Stimulated activated naive CD8-positive, alpha-beta T cell treated with anti-CD3 and anti-CD28 coated beads, Interleukin-15, amount 100 ng/mL, for 72 hours (primary cell): ENCODE results near the gene TMED5.

Experiments
- ATAC-seq: fragments of 150-1000 bp; cut with Tn5 transposase; 2 replicates; pipeline ENCODE4 v1.10.0; 2021; ENCODE audit warnings: mild to moderate bottlenecking, moderate library complexity
- DNase-seq, 2 donors: peaks; one replicate each; pipeline ENCODE4 v3.0.0; 2021 to 2022
- H3K27ac Mint-ChIP-seq, 2 donors: one replicate each; pipeline ENCODE4 v1.8.0; 2022; ENCODE audit warnings: mild to moderate bottlenecking in 2 of 2, mixed read lengths in 2 of 2, moderate library complexity in 2 of 2
- H3K27me3 Mint-ChIP-seq: one replicate; pipeline ENCODE4 v1.8.0; 2022; ENCODE audit warnings: mixed read lengths
- H3K4me1 Mint-ChIP-seq: one replicate; pipeline ENCODE4 v1.8.0; 2022; ENCODE audit warnings: mild to moderate bottlenecking, mixed read lengths
- H3K4me3 Mint-ChIP-seq, 2 donors: one replicate each; pipeline ENCODE4 v1.8.0; 2022; ENCODE audit warnings: mild to moderate bottlenecking in 2 of 2, mixed read lengths in 2 of 2, moderate library complexity in 1 of 2
- H3K9me3 Mint-ChIP-seq, 2 donors: one replicate each; pipeline ENCODE4 v1.8.0; 2022; ENCODE audit warnings: mixed read lengths in 2 of 2

Gene TMED5

DNA sequence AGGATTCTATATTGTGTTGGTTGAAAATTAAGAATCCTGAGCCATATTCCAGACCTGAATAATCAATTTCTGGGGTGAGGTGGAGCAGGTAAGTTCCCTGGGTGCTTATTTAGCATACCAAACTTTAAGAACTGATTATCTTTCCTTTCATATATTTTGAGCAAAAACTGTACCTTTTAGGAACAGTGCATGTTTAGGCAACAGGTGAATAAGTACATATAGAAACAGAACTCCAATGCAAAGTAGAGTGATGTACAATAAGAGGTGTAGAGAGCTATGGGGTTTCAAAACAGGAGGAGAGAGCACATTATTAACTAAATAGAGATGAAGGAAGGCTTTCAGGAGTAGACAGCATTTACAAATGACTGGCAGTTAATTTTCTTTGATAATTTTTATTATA is 28.7 kb downstream of the TMED5 start:
- Mint-ChIP-seq H3K27me3 (no peaks in the 10 kb centered on the region), H3K4me3 (no peak overlapping the region), H3K4me1 (peaks cover 18% of the 10 kb centered on the region), H3K9me3 (no peaks in the 10 kb centered on the region), H3K27ac (peak overlapping the region in 1 of 2 donors; percentile 29)
- ATAC-seq (no peak), DNase-seq (no peak)

DNA sequence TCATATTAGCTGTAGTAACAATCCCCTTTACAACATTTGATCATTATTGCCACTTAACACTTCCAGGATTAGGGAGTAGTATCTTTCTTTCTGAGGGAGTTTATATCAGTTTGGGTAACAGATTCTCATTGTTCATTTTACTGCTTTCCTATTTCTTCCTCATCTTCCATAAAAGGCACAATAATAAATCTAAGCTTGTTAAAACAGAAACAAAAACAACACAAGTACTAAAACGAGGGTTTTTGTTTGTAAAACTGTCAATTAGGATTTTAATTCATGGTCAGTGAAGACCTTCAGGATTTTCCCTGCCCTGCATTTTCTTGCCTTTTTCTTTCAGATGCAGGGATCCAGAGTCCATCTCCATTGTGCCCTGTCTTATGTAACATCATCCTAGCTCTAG is 29.5 kb downstream of the TMED5 start:
- ATAC-seq (no peak), DNase-seq (no peak)
- no peaks in the 10 kb centered on the region for H3K9me3 Mint-ChIP-seq
- H3K27ac Mint-ChIP-seq = peak overlapping the region in 1 of 2 donors; percentile 45
- no peaks in the 10 kb centered on the region for H3K27me3 Mint-ChIP-seq
- H3K4me1 Mint-ChIP-seq = peaks cover 18% of the 10 kb centered on the region
- no peak overlapping the region for H3K4me3 Mint-ChIP-seq

DNA sequence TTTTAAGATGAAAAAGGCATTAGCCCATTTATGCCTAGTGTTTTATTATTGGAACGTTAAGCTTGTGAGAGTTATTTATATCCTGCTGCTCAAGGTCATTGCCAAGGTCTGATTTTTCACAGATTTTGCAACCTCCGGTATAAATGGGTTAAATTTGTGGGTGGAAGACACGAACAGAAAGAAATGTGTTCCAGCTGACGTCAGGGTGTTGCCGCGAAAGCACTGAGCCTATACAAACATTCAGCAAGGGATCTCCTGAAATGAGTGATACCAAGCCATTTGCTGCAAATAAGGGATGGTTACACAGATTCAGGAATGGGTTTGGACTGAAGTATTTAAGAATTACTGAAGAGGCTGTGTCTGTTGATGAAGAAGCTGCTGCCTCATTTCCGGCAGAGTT is 32.2 kb downstream of the TMED5 start:
- H3K9me3 Mint-ChIP-seq = no peaks in the 10 kb centered on the region
- no peak overlapping the region for H3K27ac Mint-ChIP-seq
- peaks cover 6% of the 10 kb centered on the region for H3K4me1 Mint-ChIP-seq
- DNase-seq = no peak
- no peak for ATAC-seq
- H3K4me3 Mint-ChIP-seq = no peak overlapping the region
- no peaks in the 10 kb centered on the region for H3K27me3 Mint-ChIP-seq

DNA sequence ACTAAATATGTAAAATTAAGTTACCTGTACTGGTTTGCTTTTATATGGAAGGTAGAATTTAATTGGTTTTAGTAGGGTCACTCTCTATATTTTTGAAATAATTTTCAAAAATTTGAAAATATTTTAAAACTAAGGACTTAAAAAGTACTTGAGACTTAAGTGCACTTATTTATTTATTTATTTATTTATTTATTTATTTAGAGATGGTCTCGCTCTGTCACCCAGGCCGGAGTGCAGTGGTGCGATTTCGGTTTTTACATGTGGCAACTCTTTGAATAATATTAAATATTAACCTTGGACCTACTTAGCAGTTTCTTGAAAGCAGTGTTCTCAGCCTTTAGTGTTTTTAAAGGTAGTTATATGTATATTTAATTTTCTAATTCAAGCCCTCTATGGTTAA is 36.4 kb downstream of the TMED5 start:
- no peaks in the 10 kb centered on the region for H3K9me3 Mint-ChIP-seq
- H3K27me3 Mint-ChIP-seq = no peaks in the 10 kb centered on the region
- H3K4me3 Mint-ChIP-seq = no peak overlapping the region
- no peak for ATAC-seq
- no peak overlapping the region for H3K27ac Mint-ChIP-seq
- H3K4me1 Mint-ChIP-seq = no peaks in the 10 kb centered on the region
- DNase-seq = no peak

DNA sequence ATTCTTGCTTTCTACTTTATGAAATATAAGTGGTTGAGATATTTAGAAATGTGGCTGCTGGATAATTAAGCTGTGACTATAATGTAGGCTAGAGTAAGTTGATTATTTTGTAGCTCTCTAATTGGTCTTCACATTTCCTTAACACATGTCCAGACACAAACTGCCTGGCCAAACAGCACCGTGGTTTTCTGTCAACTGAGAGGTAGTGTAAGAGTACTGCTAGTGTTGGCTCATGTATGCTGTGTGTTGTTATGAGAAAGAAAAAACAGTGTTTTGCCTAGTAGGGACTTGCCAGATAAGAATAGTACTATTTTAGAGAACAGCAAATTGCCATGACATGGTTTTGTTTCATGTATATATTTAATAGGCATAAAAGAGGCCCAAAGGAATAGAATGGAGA is 37.1 kb downstream of the TMED5 start:
- Mint-ChIP-seq H3K9me3 (no peaks in the 10 kb centered on the region), H3K4me1 (no peaks in the 10 kb centered on the region), H3K27me3 (no peaks in the 10 kb centered on the region), H3K27ac (no peak overlapping the region), H3K4me3 (no peak overlapping the region)
- no peak for ATAC-seq
- no peak for DNase-seq

DNA sequence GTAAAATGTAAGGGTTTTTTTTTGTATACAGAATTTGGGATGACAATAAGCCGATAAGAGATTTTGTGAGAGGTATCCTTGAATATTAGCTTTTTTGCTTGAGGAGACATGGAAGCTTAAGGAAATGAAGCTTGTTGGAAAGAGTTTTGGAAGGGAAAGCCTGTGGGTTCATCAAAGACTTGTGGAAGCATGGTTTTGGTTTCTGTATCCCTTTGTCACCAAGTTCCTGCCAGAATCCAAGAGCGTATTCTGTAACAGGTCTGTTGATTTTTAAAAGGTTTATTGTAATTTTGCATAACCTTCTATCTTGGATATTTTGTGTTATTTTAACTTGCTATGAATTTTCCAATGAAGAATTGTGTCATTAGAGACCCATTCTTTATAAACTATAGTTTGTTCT is 38.1 kb downstream of the TMED5 start:
- Mint-ChIP-seq H3K4me1 (no peaks in the 10 kb centered on the region), H3K27me3 (no peaks in the 10 kb centered on the region), H3K27ac (peak overlapping the region in 1 of 2 donors; percentile 12), H3K9me3 (no peaks in the 10 kb centered on the region), H3K4me3 (no peak overlapping the region)
- ATAC-seq (no peak), DNase-seq (no peak)

DNA sequence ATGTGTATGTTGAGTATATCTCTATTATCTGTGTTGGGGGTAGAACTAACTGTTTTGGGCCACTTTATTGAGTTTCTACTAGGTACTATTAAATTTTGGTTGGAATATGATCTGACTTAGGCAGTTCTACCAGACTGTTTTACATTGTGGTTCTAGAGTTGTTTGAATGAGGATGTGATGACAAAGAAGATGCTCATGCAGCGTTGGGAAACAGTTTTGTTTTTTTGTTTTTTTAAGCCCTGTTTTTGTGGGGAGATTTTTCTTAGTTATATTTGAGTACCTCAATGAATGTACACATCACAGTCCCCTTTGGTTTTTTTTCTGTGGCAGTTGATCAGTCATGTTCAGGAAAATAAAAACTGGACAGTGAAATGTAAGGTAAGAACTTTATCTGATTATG is 40.1 kb downstream of the TMED5 start:
- peak overlapping the region in 1 of 2 donors; percentile 76 for H3K27ac Mint-ChIP-seq

DNA sequence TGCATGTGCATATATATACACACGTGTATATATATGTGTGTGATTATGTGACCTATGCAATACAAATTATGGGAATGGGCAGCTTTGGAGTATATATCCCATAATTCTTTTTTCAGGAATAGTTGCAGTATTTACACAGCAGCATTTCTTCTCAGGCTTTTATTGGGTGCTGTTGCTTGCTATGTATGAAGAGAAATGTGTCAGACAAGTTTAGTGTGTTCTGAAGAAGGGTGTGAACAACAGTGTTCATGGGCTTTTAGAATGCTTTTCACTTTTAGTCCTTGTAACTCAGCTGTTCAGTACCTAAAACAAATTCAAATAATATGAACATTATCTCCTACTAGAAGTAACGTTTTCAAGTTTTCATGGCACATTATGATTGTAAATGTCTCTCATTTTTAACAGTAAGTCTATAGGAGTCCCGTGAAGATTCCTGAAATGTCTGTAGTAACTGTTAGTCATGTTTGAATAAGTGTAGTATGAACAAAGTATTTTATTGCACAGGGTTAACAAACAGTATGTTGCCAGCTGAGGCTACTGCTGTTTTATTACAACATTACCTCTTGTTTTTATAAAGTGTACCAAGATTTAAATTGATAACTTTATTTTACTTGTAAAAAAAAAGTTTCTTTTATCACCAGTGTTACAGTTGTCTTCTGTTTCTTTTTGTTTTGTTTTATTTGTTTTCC is 42.5 kb downstream of the TMED5 start:
- Mint-ChIP-seq H3K27me3 (no peaks in the 10 kb centered on the region), H3K9me3 (no peaks in the 10 kb centered on the region), H3K27ac (no peak overlapping the region), H3K4me1 (no peaks in the 10 kb centered on the region), H3K4me3 (no peak overlapping the region)
- DNase-seq = no peak
- ATAC-seq = no peak

More for the DNA sequence above, 40.1 kb downstream of the TMED5 start:
- Mint-ChIP-seq H3K9me3 (no peaks in the 10 kb centered on the region), H3K4me1 (no peaks in the 10 kb centered on the region), H3K4me3 (no peak overlapping the region), H3K27me3 (no peaks in the 10 kb centered on the region)
- ATAC-seq (no peak), DNase-seq (no peak)

DNA sequence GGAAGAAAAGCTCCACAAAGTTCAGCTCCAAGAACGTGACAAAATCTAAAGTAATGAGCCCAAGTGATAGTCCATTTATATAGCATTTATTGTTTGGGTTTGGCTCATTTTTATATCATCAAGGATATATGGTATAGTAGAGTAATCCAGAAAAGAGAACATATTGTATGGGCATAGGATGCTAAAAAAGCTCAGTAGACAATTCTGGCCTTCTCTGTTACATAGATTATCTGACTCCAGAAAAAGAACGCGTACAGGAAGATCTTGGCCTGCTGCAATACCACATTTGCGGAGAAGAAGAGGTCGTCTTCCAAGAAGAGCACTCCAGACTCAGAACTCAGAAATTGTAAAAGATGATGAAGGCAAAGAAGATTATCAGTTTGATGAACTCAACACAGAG is 43.8 kb downstream of the TMED5 start:
- no peaks in the 10 kb centered on the region for H3K4me1 Mint-ChIP-seq

DNA sequence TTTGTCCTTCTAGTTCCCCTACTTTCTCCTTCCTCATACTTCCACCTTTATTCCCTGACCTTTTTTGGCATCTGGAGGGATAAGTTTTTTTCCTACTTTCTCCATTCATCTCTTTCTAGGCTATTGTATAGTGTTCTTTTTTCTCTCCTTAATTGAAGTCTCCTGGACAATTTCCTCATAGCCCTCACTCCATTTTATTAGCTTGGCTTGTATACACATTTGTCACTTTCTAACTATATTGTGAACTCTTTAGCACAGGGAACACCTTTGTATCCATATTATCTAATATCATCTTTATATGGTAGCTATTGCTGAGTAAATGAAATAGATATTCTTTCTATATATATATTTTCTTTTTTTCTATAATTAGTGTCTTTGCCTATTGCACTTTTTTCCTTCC is 47.6 kb downstream of the TMED5 start:
- Mint-ChIP-seq H3K9me3 (no peaks in the 10 kb centered on the region), H3K27me3 (no peaks in the 10 kb centered on the region), H3K4me1 (no peaks in the 10 kb centered on the region), H3K27ac (no peak overlapping the region), H3K4me3 (no peak overlapping the region)
- DNase-seq (no peak), ATAC-seq (no peak)

More for the DNA sequence above, 43.8 kb downstream of the TMED5 start:
- DNase-seq = no peak
- Mint-ChIP-seq H3K27me3 (no peaks in the 10 kb centered on the region), H3K27ac (no peak overlapping the region), H3K9me3 (no peaks in the 10 kb centered on the region), H3K4me3 (no peak overlapping the region)
- no peak for ATAC-seq

DNA sequence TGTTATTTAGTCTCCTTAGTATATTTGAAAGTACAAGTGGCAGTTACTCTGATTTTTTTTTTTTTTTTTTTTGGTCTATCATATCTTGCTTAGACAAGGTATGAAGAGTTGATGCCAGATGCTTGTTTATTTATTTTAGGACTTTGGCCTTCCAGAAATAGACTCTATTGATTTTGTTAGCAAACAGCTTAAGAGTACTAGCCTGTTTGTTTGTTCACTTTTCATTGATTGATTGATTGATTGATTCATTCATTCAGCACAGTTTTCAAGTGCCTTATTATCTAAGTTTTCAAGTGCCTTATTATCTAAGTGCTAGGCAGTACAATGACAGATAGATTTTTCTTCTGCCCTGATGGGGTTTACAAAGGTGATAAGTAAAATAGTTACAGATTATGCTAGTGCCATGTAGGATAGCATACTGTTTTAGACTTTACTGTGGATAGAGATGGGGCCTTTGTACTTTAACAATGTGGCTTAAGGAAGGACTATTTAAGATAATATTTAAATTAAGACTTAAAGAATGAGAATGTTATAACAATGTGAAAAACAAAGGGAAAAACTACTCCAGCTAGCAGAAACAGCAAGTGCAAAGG is 50.6 kb downstream of the TMED5 start:
- no peak for ATAC-seq
- no peak for DNase-seq
- Mint-ChIP-seq H3K27me3 (no peaks in the 10 kb centered on the region), H3K27ac (no peak overlapping the region), H3K4me3 (no peak overlapping the region), H3K9me3 (no peaks in the 10 kb centered on the region), H3K4me1 (no peaks in the 10 kb centered on the region)

DNA sequence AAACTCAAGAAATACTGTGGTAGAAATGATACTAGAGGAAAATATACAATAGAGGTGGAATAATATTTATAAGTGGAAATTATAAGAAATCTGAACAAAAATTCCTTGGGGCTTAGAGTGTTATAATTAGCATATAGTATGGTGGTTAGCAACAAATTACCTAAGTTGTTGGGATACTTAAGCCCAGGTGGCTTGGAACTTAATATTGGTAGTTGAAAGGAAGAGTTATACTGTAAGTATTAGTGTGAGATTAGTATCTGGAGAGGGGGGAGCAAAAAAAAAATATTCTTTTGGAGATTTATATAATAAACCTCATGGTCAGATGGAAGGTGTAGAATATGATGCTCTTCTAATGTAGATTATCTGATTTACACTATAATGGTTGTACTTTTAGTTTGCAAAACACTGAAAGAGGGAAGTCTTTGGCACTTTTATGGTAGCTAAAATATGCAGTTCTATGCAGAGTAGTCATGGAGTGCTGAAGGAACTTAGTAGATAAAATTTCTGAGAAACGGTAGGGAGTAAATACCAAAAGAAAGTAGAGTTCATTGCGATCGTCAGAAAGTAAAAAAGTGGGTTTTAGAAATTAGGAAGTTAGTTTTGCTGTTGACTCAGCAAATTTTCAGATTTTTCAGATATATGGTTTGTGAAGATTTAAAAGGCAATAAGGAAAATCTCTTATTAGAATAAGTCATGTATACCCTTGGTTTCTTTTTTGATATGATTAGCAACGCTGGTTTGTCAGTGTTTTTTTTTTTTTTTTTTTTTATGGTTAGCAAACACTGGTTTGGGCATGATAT is 55.5 kb downstream of the TMED5 start:
- Mint-ChIP-seq H3K27ac (no peak overlapping the region), H3K4me3 (no peak overlapping the region), H3K9me3 (no peaks in the 10 kb centered on the region), H3K4me1 (no peaks in the 10 kb centered on the region), H3K27me3 (no peaks in the 10 kb centered on the region)
- DNase-seq (no peak), ATAC-seq (no peak)

DNA sequence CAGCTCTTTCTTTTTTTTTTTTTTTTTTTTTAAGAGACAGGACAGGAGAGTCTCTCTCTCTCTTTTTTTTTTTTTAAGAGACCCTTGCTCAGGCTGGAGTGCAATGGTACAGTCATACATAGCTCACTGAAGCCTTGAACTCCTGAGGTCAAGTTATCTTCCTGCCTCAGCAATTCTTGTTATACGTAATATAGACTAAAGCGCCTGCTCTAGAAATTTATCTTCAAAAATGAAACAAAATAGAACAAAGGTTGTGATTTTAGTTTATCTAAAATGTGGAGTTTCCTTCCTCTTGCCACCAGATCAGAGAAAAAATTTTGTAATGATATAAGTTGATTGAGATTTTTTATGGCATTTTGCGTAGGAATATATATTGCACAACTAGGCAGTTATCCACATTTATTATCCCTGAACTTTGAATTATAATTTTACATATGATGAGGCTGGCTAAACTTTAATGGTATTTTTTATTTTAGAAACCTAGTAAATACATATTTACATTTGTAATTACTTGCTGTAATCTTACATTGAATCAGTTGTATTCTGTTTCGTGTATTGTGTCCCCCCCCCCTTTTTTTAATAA is 56.9 kb downstream of the TMED5 start:
- ATAC-seq (no peak), DNase-seq (no peak)
- Mint-ChIP-seq H3K4me1 (no peaks in the 10 kb centered on the region), H3K4me3 (no peak overlapping the region), H3K27ac (no peak overlapping the region), H3K9me3 (no peaks in the 10 kb centered on the region), H3K27me3 (no peaks in the 10 kb centered on the region)

DNA sequence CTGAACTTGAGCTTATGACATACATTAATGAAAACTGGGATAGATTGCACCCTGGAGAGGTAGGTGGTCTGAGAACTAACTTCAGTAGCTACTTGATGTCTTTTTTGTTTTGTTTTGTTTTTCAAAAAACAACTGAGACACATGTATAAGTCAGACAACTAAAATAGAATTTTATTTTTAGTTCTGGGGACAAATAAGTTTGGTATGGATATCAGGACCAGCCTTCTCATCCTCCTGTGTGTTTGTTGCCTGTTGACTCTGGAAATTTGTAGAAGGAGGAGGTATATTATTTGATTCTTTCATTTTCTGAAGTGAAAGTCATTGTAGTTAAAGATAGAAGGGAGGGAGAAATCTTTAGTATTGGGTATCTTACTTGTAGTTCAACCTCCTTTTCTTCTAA is 59.6 kb downstream of the TMED5 start:
- no peak for ATAC-seq
- no peak overlapping the region for H3K27ac Mint-ChIP-seq
- no peak for DNase-seq
- no peaks in the 10 kb centered on the region for H3K27me3 Mint-ChIP-seq
- no peaks in the 10 kb centered on the region for H3K9me3 Mint-ChIP-seq
- no peaks in the 10 kb centered on the region for H3K4me1 Mint-ChIP-seq
- H3K4me3 Mint-ChIP-seq = no peak overlapping the region

DNA sequence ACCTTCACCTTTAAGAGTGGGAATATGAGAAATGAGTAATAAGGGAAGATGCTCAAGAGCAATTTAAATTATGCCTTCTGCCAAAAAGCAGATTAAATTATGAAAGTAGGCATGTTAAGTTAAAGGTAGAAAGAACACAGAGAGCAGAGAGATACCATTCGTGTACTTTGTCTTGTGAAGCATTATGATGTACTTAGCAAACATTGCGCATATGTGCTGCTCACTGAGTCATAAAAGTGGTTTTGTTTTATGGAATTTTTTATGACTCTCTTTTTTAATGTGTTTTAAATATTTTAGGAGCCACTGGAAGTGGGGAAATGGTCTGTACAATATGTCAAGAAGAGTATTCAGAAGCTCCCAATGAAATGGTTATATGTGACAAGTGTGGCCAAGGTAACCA is 65.8 kb downstream of the TMED5 start:
- no peak overlapping the region for H3K4me3 Mint-ChIP-seq
- no peaks in the 10 kb centered on the region for H3K9me3 Mint-ChIP-seq
- DNase-seq = no peak
- no peak for ATAC-seq
- H3K4me1 Mint-ChIP-seq = peaks cover 13% of the 10 kb centered on the region
- no peaks in the 10 kb centered on the region for H3K27me3 Mint-ChIP-seq
- no peak overlapping the region for H3K27ac Mint-ChIP-seq

DNA sequence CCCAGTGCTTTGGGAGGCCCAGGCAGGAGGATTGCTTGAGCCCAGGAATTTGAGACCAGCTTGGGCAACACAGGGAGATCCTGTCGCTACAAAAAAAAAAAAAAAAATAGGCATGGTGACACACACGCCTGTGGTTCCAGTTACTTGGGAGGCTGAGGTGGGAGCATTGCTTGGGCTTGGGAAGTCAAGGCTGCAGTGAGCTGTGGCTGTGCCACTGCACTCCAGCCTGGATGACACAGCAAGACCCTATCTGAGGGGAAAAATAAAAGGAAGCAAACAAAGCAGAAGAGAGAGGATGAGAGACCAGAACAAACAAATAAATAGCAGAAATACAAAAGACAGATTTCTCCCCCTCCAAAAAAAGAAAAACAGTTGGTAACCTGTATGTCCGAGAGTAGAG is 67.1 kb downstream of the TMED5 start:
- Mint-ChIP-seq H3K4me1 (peaks cover 22% of the 10 kb centered on the region), H3K9me3 (peaks cover 6 to 7% of the 10 kb centered on the region in 2 donors), H3K4me3 (no peak overlapping the region), H3K27ac (no peak overlapping the region), H3K27me3 (no peaks in the 10 kb centered on the region)
- ATAC-seq (no peak), DNase-seq (no peak)
